ENCODE data around the gene LCN15. TPM values are rescaled to one million over a fixed set of nuclear protein-coding genes. Genes with fewer than 3 reads are reported as not detected.

LCN15 gene
- total and polyA plus RNA-seq, 2 experiments from 2014 or later: 0.76 to 0.90 TPM

DNA sequence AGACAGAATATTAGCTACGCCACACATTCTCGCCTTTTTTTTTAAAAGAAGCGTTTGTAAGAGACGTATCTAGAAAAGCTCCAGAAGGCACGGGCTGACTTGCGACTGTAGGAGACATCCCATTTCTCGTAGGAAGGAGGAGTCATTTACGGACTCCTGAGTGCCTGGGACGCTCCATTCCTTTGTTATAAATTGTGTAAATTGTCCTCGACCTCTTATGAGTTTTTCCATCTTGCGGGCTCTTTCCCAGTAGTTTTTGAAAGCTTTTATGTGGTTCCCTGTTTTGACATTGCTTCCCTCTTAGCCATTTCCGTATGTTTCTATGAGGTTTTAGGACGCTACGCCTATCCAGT, 44.5 kb upstream of the LCN15 start:
- H3K27ac Mint-ChIP-seq: peak overlapping the region; percentile 30; the same call in 1 of the 2 replicates
- ATAC-seq: no peak

More for the DNA sequence above, 44.5 kb upstream of the LCN15 start:
- H3K27me3 ChIP-seq (ENCODE audit: insufficient read depth): no peaks in the 10 kb centered on the region
- H3K9me2 ChIP-seq (ENCODE audit: insufficient read depth): no peaks in the 10 kb centered on the region
- no peak overlapping the region for H3K27ac ChIP-seq (ENCODE audit: low read depth)
- peaks cover 54% of the 10 kb centered on the region for H3K79me2 ChIP-seq (replicated peaks; ENCODE audit: insufficient read depth)
- TF ChIP-seq, protein P1, sequence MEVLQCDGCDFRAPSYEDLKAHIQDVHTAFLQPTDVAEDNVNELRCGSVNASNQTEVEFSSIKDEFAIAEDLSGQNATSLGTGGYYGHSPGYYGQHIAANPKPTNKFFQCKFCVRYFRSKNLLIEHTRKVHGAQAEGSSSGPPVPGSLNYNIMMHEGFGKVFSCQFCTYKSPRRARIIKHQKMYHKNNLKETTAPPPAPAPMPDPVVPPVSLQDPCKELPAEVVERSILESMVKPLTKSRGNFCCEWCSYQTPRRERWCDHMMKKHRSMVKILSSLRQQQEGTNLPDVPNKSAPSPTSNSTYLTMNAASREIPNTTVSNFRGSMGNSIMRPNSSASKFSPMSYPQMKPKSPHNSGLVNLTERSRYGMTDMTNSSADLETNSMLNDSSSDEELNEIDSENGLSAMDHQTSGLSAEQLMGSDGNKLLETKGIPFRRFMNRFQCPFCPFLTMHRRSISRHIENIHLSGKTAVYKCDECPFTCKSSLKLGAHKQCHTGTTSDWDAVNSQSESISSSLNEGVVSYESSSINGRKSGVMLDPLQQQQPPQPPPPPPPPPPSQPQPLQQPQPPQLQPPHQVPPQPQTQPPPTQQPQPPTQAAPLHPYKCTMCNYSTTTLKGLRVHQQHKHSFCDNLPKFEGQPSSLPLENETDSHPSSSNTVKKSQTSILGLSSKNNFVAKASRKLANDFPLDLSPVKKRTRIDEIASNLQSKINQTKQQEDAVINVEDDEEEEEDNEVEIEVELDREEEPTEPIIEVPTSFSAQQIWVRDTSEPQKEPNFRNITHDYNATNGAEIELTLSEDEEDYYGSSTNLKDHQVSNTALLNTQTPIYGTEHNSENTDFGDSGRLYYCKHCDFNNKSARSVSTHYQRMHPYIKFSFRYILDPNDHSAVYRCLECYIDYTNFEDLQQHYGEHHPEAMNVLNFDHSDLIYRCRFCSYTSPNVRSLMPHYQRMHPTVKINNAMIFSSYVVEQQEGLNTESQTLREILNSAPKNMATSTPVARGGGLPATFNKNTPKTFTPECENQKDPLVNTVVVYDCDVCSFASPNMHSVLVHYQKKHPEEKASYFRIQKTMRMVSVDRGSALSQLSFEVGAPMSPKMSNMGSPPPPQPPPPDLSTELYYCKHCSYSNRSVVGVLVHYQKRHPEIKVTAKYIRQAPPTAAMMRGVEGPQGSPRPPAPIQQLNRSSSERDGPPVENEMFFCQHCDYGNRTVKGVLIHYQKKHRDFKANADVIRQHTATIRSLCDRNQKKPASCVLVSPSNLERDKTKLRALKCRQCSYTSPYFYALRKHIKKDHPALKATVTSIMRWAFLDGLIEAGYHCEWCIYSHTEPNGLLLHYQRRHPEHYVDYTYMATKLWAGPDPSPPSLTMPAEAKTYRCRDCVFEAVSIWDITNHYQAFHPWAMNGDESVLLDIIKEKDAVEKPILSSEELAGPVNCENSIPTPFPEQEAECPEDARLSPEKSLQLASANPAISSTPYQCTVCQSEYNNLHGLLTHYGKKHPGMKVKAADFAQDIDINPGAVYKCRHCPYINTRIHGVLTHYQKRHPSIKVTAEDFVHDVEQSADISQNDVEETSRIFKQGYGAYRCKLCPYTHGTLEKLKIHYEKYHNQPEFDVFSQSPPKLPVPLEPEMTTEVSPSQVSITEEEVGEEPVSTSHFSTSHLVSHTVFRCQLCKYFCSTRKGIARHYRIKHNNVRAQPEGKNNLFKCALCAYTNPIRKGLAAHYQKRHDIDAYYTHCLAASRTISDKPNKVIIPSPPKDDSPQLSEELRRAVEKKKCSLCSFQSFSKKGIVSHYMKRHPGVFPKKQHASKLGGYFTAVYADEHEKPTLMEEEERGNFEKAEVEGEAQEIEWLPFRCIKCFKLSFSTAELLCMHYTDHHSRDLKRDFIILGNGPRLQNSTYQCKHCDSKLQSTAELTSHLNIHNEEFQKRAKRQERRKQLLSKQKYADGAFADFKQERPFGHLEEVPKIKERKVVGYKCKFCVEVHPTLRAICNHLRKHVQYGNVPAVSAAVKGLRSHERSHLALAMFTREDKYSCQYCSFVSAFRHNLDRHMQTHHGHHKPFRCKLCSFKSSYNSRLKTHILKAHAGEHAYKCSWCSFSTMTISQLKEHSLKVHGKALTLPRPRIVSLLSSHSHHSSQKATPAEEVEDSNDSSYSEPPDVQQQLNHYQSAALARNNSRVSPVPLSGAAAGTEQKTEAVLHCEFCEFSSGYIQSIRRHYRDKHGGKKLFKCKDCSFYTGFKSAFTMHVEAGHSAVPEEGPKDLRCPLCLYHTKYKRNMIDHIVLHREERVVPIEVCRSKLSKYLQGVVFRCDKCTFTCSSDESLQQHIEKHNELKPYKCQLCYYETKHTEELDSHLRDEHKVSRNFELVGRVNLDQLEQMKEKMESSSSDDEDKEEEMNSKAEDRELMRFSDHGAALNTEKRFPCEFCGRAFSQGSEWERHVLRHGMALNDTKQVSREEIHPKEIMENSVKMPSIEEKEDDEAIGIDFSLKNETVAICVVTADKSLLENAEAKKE (CRISPR knock-in tag; IDR thresholded peaks at IDR 0.05): no peak
- TF ChIP-seq NANOG (IDR thresholded peaks at IDR 0.05; ENCODE audit: borderline replicate concordance) (no peak), EZH2phosphoT487 (IDR thresholded peaks at IDR 0.05; ENCODE audit: unreplicated experiment) (no peak)
- TF ChIP-seq, protein P2, sequence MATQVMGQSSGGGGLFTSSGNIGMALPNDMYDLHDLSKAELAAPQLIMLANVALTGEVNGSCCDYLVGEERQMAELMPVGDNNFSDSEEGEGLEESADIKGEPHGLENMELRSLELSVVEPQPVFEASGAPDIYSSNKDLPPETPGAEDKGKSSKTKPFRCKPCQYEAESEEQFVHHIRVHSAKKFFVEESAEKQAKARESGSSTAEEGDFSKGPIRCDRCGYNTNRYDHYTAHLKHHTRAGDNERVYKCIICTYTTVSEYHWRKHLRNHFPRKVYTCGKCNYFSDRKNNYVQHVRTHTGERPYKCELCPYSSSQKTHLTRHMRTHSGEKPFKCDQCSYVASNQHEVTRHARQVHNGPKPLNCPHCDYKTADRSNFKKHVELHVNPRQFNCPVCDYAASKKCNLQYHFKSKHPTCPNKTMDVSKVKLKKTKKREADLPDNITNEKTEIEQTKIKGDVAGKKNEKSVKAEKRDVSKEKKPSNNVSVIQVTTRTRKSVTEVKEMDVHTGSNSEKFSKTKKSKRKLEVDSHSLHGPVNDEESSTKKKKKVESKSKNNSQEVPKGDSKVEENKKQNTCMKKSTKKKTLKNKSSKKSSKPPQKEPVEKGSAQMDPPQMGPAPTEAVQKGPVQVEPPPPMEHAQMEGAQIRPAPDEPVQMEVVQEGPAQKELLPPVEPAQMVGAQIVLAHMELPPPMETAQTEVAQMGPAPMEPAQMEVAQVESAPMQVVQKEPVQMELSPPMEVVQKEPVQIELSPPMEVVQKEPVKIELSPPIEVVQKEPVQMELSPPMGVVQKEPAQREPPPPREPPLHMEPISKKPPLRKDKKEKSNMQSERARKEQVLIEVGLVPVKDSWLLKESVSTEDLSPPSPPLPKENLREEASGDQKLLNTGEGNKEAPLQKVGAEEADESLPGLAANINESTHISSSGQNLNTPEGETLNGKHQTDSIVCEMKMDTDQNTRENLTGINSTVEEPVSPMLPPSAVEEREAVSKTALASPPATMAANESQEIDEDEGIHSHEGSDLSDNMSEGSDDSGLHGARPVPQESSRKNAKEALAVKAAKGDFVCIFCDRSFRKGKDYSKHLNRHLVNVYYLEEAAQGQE (IDR thresholded peaks at IDR 0.05; ENCODE audit: unreplicated experiment): no peak
- Mint-ChIP-seq H3K27me3 (ENCODE audit: insufficient read depth, low read depth, poor library complexity) (peaks cover 19% of the 10 kb centered on the region), H3K4me3 (peak overlapping the region; percentile 80), H3K4me1 (peaks cover 23% of the 10 kb centered on the region), H3K36me3 (ENCODE audit: low read depth) (peaks cover 42% of the 10 kb centered on the region), H3K9me3 (no peaks in the 10 kb centered on the region; the same call in 2 of the 3 replicates)
- H3K4me3 ChIP-seq: peak overlapping the region; percentile 97
- peaks cover 5% of the 10 kb centered on the region; the same call in 1 of the 2 replicates for H3K36me3 ChIP-seq (ENCODE audit: insufficient read depth)
- peak overlapping the region; percentile 94 for H3K4me2 ChIP-seq
- no peak overlapping the region for H2AFZ ChIP-seq
- H4K20me1 ChIP-seq (replicated peaks; ENCODE audit: insufficient read depth): peaks cover 38% of the 10 kb centered on the region
- 0 out of 2 replicates have a peak, but pooled peaks cover 3% of the 10 kb centered on the region for H3F3A ChIP-seq (replicated peaks; ENCODE audit: low read depth)
- DNase-seq (ENCODE audit: low spot score): peak; percentile 43
- peaks cover 11% of the 10 kb centered on the region; the same call in 1 of the 2 replicates for H3K4me1 ChIP-seq (ENCODE audit: insufficient read depth)
